NCI-H82 treated with DMSO at 0.1 percent for 48 hours (cell line): ENCODE data around the gene TSPAN4.
A peak's percentile ranks its signal among the peaks of the same experiment; 100 is the strongest.

ENCODE experiments used
- DNase-seq: peaks from one replicate; lab custom pipeline; 2025; ENCODE audit not compliant: unreplicated experiment; lab: John Stamatoyannopoulos, UW

TSPAN4 gene

DNA sequence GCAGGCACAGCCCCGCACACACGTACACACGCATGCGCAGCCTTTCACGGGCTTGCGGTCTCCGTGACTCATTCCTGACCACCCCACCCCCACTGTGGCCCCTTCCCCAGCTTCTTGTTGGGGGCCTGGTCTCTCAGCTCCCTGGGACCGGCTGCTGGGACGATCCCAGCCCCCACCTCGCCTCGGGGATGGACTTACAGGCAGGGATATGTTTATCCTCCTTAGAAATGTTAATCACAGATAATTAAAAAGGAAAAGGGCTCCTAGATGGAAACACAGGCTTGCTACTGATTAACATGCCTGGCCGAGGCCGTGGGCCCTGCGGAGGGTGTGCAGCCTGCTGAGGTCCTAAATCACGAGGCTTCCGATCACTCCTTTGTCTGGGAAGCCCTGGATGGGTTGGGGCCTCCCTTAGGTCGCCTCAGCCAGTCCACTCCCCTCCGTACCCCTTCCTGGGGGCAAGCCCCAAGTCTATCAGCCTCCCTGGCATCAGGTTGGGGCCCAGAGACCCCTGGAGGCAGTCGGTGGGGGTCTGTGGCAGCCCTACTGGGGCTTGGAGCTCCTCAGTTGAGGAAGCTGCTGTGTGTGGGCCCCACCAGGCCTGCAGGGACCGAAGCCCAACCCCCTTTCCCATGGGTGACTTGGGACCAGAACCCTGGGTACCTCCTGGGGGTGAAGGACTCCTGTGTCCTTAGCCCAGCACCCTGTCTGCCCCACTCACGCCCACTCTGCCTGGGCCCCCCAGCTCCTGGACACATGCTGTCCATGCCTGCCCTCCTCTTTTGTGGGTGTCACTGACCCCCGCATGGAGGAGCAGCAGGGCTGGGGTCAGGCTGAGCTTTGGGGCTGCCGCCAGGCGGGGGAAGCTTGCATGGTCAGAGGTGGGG is 20.6 kb downstream of the TSPAN4 start:
- DNase-seq, result no peak

DNA sequence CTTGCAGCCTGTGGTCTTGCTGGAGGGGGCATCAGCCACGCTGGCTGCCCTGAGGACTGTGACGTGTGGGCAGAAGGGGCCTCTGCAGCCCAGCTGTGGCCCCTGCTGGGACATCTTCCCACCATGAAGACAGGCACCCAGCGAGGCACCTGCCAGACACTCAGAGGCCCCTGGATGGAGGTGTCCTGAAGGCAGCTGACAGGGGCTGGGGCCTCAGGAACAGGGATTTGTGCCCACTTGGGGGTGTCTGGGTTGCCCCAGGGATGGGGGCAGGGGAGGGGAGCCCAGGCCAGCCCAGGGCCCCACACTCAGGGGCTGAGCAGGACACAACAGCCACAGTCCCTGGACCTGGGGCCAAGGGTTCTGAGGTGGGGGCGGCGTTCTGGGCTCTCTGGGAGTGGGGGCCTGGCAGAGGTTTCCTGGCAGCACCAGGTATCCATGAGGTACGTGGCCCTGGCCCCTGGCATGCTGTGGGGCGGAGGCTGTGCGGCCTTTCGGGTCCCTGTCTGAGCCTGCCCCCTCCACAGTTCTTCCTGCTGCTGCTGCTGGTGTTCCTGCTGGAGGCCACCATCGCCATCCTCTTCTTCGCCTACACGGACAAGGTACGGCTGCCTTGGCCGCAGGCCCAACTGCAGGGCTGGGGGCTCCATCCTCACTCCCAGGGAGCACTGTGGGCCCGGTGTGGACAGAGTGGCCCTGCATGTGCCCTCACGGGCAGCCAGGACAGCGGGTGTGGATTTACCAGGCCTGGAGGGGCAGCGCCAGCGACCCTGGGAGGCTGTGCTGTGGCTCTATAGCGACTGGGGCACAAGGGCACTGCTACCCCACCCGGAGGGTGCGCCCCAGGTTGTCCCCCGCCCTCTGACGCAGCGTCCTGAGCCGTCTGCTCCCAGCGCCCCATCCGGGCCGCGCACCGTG is 21.5 kb downstream of the TSPAN4 start:
- no peak for DNase-seq

DNA sequence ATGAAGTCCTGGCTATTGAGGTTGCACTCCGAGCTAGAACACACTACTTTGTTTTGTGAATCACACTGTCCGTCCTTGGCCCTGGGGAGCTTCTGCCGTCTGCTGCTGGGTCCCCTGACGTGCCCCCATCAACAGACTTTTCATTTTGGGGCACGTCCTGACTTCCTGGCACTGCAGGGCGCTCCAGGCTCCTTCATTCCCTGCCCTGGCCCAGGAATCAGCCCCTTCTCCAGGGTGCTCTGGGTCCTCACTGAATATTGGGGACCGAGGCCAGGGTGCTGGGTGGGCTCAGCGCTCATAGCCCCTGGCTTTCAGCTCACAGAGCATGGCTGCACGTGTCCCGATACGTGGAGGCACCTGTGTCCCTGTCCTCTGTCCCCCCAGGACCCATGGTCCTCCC is 22.2 kb downstream of the TSPAN4 start:
- no peak for DNase-seq

DNA sequence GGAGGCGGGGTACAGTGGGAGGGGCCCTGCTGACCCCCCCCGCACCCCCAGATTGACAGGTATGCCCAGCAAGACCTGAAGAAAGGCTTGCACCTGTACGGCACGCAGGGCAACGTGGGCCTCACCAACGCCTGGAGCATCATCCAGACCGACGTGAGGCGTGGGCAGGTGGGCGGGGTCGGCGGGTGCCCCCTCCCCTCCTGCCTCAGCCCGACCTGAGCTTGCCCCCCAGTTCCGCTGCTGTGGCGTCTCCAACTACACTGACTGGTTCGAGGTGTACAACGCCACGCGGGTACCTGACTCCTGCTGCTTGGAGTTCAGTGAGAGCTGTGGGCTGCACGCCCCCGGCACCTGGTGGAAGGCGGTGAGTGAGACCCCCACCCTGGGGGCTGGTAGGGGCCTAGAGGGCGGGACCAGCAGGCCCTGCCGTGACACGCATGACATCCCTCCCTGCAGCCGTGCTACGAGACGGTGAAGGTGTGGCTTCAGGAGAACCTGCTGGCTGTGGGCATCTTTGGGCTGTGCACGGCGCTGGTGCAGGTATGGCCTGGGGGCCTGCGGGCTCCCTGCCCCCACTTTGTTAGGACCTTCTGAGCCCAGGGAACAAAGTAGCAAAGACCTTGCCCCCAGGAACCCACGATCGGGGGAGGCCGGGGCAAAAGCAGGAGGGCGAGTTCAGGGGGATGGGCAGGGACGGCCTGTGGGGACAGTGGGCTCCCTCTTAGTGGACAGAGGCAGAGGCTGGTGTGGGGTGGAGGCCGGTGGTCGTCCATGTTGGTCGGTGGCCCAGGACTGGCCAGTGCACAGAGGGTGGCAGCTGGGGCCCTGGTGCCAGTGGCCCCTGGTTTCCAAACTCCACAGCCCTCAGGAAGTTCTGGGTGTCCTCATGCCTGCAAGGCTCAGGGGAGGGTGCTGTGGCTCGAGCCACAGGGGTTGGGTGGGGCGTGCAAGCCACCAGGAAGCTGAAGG is 23.1 kb downstream of the TSPAN4 start:
- DNase-seq, result no peak

DNA sequence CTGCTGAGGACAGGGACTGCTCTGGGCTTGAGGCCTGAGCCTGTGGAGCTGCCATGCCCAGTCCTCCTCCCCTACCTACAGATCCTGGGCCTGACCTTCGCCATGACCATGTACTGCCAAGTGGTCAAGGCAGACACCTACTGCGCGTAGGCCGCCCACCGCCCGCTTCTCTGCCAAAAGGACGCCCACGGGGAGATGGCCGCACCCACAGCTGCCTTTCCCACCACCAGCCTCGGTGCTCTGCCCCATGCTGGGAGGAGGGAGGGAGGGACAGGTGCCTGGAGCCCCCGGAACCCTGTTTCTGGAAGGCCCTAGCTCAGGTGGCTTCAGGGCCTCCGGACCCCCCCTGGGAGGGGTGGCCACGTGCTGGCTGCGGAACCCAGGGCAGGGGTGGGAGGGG is 23.8 kb downstream of the TSPAN4 start:
- DNase-seq, result no peak

DNA sequence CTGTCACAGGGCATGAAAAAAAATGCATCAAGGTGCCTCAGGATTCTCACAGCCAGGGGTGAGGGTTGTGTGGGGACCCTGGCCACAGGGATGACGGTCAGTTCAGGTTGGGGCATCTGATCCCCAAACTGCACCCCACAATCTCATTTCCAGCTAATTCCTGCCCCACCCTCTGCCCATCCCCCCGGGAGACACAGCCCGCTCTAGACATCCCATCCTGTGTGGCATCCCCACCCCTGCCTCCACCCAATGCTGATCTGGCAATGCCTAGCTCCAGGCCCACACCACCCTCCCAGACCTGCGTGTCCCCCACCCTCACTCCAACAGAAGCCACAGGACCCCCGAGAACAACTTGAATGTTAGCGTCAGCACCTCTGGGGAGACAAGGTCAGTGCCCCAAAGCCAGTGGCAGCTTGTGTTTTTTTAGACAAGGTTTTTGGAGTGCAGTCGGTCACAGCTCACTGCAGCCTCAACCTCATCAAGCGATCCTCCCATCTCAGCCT is 25.3 kb downstream of the TSPAN4 start:
- no peak for DNase-seq

DNA sequence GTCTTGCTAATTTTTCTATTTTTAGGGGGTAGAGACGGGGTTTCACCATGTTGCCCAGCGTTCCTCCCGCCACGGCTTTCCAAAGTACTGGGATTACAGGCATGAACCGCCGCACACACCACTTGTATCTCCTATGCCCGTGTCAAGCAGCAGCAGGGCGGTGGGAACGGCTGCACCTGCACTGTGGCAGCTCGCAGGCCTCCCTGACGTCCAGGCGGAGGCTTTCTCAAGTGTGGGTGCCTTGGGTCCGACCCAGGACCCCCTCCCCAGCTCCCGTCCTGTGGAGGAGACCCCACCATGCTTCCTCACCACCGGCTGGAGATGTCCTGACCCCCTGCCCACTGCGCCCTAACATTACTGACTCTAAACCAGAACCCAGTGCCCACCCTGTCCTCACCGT is 25.7 kb downstream of the TSPAN4 start:
- DNase-seq, result no peak

DNA sequence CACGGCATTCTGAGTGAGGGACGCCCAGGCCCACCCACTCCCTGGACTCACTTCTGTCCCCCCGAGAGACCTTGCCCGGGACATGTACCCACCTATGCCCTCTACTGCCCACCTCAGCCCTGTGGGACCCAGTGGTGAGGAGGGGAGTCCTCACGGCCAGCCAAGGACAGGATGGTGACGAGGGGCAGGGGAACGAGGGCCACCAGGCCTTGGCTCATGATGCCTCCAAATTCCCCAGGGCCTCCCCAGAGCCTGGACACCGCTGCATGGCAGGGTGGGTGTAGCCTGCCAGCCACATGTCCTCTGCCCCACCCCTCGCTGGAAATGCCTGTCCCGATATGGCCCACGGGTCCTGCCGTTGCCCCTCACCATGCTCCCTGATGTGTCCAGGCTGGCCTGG is 26.1 kb downstream of the TSPAN4 start:
- DNase-seq, result no peak

DNA sequence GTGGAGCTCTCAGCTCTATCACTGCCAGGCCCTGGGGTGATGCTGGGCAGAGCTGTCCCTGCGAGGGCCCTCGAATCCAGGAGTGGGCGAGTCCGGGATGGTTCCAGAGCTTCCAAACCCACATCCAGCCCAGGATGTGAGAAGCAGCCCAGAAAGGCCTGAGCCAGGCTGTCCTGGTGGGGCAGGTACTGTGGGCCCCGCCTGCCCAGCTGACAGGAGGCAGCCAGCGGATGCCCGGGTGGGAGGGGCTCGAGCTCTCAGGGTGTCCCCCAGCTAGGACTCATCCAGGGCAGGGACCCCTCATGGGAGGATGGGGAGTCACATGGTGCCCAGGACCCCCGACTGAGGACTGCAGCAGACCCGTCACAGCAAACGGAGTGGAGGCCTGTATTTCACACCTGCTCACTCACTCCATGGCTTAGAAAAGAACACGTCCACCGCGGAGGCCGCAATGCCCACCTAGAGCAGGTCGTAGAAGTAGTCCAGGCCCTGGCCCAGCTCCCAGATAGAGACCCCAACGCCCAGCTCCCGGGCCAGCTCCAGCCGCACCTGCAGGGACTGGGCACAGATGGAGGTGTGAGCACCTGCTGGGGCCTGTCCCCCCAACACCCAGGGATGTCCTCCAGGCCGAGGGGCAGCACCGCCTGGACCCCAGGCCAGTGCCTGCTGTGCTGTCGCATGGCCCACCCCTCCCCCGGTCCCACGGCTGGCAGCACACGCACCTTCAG is 26.9 kb downstream of the TSPAN4 start:
- no peak for DNase-seq

DNA sequence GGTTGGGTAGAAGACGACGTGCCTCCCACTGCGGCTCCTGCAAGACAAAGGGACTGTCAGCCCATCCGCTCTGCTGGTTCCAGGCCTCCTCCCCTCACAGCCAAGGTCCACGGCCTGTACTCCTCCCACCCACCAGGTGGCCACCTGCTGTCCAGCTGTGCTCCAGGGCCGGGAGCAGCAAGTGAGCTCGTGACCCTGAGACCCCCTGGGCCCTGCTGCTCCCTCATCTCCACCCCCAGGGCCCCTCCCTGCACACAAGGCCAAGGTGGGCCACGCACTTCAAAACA is 27.4 kb downstream of the TSPAN4 start:
- no peak for DNase-seq

DNA sequence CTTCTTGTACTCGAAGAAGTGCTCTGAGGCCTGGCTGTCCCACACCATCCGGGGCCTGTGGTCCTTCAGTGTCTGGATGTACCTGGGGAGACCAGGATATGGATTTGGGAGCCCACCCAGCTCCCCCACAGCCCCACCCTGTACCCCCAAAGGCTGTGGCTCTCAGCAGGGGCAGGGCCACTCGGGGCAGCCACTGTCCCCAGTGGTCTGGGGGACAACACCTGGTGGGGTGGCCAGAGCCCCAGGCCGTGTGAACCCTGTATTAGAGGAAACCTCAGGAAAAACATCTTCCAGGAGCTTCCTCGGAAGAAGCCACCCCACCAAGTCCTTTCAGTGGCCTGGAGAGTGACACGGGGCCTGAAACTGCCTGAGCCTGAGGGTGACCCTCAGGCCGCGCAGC is 27.8 kb downstream of the TSPAN4 start:
- no peak for DNase-seq

DNA sequence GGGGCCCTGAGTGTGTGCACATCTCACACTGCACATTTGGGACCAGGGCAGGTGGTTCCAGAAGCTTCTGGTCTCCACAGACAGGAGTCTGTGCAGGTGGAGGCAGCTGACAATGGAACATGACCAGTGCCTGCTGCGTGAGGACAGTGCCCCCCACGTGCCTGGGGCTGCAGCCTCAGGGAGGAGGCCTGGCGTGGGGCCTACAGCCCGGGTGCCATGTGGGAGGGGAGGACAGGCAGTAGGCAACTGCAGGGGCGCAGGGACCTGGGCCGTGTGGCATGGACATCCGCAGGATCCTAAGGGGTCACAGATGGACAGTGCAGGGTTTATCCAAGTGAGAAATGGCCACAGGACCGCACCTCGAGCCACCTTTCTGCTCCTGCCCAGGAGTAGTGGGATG is 28.8 kb downstream of the TSPAN4 start:
- no peak for DNase-seq

DNA sequence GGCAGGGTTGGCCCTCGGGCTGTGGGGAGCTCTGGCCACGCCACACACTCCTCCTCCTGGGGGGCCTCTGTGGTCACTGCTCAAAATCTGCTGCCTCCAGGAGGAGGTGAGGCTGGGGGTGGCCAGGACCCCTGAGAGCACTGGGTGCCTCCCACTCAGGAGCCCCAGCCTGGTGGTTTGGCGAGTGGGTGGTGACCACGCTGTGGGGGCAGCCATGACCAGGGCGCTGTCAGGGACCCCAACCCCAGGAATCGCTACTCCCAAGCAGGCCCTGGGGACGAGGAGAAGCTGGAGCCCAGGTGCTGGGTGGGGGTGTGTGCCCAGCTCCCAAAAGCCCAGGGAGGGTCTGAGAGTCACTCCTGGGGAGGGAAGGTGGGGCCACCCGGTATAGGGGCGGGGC is 30.1 kb downstream of the TSPAN4 start:
- no peak for DNase-seq

DNA sequence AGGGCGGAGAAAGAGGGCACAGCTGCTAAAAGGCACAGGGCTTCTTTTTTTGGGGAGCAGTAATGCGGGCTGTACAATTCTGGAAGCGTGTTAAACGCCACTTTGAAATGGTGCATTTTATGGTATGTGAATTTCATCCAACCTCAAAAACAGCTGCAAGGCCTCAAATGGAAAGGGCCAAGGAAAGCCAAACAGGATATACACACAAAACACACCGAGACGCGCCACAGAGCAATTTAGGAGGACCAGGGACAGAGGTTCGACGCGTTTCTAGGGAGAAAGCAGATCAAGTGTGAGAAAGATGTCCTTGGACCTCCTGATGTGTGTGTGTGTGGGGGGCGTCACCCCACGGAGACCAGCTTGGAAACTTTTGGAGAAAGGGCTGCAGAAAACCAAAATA is 31.1 kb downstream of the TSPAN4 start:
- no peak for DNase-seq

DNA sequence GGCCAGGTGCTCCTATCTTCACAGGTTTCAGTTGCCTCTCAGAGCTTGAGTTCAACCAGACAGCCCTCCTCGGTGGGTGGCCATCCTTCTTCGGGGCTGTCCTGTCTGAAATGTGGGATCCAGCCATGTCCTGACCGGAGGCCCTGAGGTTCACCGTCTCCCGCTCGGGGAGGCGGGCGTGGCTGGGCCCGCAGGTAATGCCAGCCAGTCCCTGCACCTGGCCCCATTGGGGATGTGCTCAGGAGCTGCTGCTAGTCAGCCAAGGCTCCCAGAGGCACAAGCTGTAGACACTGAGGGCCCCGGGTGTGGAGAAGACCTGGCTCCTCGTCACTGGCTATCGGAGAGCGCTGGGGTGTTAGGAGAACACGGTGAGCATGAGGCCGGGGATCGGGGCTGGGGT is 32.6 kb downstream of the TSPAN4 start:
- no peak for DNase-seq

DNA sequence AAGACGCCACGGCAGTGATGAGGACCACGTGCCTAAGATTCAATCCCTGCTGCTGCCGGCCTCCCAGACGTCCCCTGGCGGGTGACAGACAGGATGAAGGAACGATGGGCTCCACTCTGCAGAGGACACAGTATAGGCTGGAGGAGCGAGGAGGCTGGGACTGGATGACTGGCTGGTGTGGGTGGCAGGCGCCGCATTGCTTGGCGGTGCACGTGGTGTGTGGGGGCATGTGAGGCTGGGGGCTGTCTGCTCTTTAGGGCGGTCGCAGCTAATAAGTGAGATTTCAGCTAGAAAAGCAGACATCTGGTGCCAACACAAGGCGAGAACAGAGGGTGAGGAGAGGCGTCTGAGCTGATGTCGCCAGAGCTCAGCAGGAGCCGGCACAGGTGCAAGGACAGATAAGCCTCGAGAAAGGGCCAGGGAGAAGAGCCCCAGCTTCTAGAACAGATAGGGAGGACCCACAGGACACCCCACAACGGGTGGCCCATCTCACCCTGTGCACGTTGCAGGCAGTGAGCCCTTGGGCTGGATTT is 33.2 kb downstream of the TSPAN4 start:
- DNase-seq, result no peak

DNA sequence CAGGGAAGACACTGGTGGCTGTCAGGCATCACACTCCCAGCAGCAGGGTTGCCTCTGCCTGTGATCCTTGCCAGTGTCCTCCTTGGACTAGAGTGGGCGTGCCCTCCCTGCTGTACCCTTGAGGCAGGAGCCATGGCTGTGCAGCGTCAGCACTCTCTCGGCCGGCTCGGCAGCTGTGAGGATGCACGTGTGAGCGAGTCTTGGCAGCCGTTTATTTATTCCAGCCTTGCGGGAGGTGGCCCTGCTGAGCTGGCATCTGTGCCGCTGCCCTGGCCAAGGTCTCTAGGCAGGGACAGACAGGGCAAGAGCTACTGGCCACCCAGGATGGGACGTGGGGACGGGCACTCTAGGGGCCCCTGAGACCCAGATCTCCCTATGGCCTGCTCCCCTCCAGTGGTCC is 33.9 kb downstream of the TSPAN4 start:
- DNase-seq, result no peak

DNA sequence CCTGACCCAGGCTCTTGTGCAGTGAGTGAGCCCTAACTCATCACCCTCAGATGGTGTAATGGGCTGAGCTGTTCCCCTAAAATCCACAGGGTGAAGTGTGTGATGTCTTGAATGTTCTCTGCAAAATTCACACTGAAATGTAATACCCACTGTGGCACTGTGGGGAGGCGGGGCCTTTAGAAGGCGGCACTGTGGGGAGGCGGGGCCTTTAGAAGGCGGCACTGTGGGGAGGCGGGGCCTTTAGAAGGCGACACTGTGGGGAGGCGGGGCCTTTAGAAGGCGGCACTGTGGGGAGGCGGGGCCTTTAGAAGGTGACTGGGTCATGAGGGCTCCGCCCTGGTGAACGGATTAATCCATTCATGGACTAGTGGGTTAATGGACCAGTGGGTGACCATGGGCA is 34.9 kb downstream of the TSPAN4 start:
- DNase-seq, result peak; percentile 8

DNA sequence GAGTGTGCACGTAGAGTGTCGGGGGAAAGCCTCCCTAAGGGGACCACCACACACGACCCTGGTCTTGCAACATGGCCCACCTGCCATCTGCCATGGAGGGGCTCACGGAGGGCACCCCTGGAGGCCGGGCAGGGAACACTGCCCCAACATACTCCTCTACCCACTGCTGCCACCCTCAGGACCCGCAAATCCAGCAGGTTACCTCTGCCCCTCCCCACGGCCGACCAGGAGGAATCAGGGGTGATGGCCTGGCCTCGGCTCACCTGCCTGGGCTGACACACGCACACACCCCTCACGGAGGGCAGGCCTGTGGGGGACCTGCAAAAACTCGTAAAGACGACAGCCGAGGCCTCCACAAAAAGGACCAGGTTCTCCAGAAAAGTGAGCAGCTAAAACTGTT is 37.8 kb downstream of the TSPAN4 start:
- no peak for DNase-seq

DNA sequence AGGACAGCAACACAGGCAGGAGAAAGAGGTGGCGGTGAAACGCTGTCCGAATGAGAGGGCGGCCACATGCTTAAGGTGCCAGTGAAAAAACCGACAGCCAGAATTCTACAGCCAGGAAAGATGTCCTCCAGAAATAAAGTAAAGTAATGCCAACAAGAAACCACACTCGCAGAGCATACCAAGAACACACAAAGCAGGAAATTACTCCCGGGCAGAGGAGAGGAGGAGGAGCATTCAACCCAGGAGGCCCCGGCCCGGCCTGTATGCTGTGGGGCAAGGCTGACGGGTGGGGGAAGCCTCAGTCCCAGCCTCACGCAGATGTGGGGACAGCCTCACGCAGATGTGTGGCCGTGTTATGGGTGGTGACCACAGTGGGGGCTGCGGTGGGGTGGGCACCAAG is 39.9 kb downstream of the TSPAN4 start:
- no peak for DNase-seq
